WI38 (cell line): ENCODE results near the gene DNAJC10.
"Not testable (repeated sequence)": the region's sequence is repeated elsewhere in the genome, so short reads cannot be mapped to it uniquely, and the experiment has no call there.

Experiments
- H3K4me3 ChIP-seq: 2 replicates; pipeline ENCODE4 v1.5.1; 2011; ENCODE audit warnings: low read depth, mild to moderate bottlenecking, control low read depth, low read length
- CTCF ChIP-seq: IDR thresholded peaks from 2 replicates; pipeline ENCODE4 v1.5.1; 2012; ENCODE audit warnings: low read depth, mild to moderate bottlenecking, control low read depth, low read length

DNAJC10 gene

GRCh38 chr2:182682210-182682609 lies 33.8 kb upstream of the DNAJC10 start:
- H3K4me3 ChIP-seq = no peak overlapping the region
- TF ChIP-seq CTCF = no peak

- no peak for TF ChIP-seq CTCF
- H3K4me3 ChIP-seq = no peak overlapping the region
Measured at GRCh38 chr2:182685559-182685958, 30.5 kb upstream of the DNAJC10 start.

- not testable (repeated sequence) for H3K4me3 ChIP-seq
Measured at GRCh38 chr2:182686763-182687162, 29.3 kb upstream of the DNAJC10 start.

GRCh38 chr2:182694189-182694588 lies 21.9 kb upstream of the DNAJC10 start:
- TF ChIP-seq CTCF = no peak
- no peak overlapping the region for H3K4me3 ChIP-seq

- no peak for TF ChIP-seq CTCF
- no peak overlapping the region for H3K4me3 ChIP-seq
Measured at GRCh38 chr2:182695776-182696175, 20.3 kb upstream of the DNAJC10 start.

- no peak for TF ChIP-seq CTCF
- no peak overlapping the region for H3K4me3 ChIP-seq
Measured at GRCh38 chr2:182698671-182699070, 17.4 kb upstream of the DNAJC10 start.

GRCh38 chr2:182705761-182706160 lies 10.3 kb upstream of the DNAJC10 start:
- TF ChIP-seq CTCF = no peak
- no peak overlapping the region for H3K4me3 ChIP-seq

GRCh38 chr2:182706751-182707150 lies 9.3 kb upstream of the DNAJC10 start:
- no peak overlapping the region for H3K4me3 ChIP-seq
- no peak for TF ChIP-seq CTCF
